NCI-H69 (cell line): Measurements from ENCODE around the gene PGA5.
A peak's percentile ranks its signal among the peaks of the same experiment; 100 is the strongest.

Experiments used
- DNase-seq: peaks from one replicate; lab custom pipeline; 2025; lab: John Stamatoyannopoulos, UW

PGA5 gene

GRCh38 chr11:61294717-61295595 is 54.0 kb downstream of the PGA5 start, which contains the start of gene VWCE:
Gene VWCE, minus strand, starts transcription at chr11:61295316. Its CDS starts 279 bp downstream, at chr11:61295037.
- DNase-seq, result peak; percentile 87

GRCh38 chr11:61295596-61295926 is 54.6 kb downstream of the PGA5 start:
- peak; percentile 27 for DNase-seq

- DNase-seq, result no peak
Measured at GRCh38 chr11:61297341-61297740, 56.4 kb downstream of the PGA5 start.

GRCh38 chr11:61297746-61298145 is 56.8 kb downstream of the PGA5 start:
- no peak for DNase-seq

- DNase-seq, result no peak
Measured at GRCh38 chr11:61298663-61299244, 57.8 kb downstream of the PGA5 start.
